C4-2B (cell line): ENCODE results near the gene MPZL2.

ENCODE experiments used
- CTCF ChIP-seq: fragments of 450-650 bp; conservative IDR thresholded peaks from 2 replicates; pipeline ENCODE4 v1.5.1; 2017; ENCODE audit warnings: mild to moderate bottlenecking
- ZFX ChIP-seq: fragments of 450-650 bp; IDR thresholded peaks from 2 replicates; pipeline ENCODE4 v1.6.1; 2017

- TF ChIP-seq CTCF (no peak), ZFX (no peak)
These were observed 46.8 kb upstream of the MPZL2 start for GRCh38 chr11:118310781-118311485.
